Activated CD4-positive, CD25-positive, alpha-beta regulatory T cell treated with anti-CD3 and anti-CD28 coated beads, Interleukin-2, amount 50 U/mL, for 72 hours (primary cell): Measurements from ENCODE around the gene MALRD1.

Source experiments
- DNase-seq: peaks from one replicate; pipeline ENCODE4 v3.0.0; 2021

Gene MALRD1

GRCh38 chr10:19048489-19048888, at the start of gene MALRD1:
Gene MALRD1 (plus strand): TSS chr10:19048801. CDS start chr10:19048939, 138 bp downstream.
- no peak for DNase-seq

- no peak for DNase-seq
Observed at GRCh38 chr10:19003341-19003740, 45.3 kb upstream of the MALRD1 start.

DNA sequence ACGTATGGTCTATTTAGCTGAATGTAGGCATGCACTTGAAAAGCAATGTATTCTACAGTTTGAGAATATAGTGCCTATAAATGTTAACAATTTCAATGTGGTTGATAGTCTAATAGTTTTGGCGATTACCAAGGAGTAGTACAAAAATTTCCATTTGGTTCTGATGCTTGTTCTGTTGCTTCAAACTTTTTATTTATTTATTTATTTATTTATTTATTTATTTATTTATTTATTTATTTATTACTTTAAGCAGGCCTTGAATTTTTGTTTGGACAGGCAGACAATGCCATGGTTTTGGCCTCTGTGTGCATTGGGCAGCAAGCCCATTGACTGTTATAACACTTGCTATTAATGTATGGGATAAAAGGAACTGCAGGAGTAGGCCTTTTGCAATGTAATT, 36.5 kb upstream of the MALRD1 start:
- no peak for DNase-seq

- no peak for DNase-seq
Observed at GRCh38 chr10:19014034-19014433, 34.6 kb upstream of the MALRD1 start.

- no peak for DNase-seq
Observed at GRCh38 chr10:19014498-19014897, 34.1 kb upstream of the MALRD1 start.

DNA sequence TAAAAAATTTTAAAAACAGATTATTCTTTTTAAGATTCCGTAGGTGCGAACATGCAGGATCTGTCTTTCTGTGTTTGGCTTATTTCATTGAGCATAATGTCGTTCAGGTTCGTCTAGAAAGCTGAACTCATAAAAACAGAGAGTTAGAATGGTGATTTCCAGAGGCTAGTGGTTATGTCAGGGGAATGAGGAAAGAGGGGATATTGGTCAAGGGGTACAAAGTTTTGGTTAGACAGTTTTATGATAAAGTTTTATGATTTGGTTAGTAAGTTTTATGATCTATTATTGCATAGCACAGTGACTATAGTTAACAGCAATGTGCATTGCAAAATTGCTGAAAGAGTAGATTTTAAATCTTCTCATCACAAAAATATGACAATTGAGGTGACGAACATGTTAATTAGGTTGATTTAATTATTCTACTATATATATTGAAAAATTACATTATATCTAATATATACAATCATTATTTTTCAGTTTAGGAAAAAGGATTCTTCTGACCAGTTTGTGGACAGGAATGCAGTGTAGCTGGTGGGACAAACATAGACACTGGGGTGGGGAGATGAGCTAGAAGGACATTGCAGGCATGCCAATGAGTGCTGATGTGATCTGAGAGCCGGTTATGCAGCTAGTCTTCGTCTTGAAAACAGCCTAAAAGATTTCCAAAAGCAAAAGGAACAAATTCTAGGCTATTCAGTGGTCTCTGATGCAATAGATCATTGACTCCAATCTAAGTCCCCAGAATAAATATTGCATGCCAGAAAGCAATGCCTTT, 31.3 kb upstream of the MALRD1 start:
- DNase-seq: no peak

- DNase-seq: no peak
Observed at GRCh38 chr10:19021162-19021561, 27.4 kb upstream of the MALRD1 start.

DNA sequence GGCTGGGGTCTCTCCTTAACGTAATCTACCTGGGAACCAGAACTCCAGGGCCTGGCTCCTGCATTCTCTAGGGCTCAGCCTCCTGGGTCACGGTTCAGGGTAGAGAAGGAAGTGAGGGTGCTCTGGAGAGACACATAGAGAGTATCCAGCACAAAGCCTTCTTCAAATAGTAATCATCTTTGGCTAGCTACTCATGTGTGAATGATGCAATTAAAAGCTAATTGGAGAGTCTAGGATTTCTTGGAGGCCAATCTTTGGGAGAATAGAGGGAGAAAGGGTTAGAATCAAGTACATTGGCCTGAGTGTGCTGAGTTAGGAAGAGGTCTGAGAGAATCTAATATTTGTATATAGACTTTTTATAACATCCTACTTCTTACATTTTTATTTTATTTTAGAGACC, 24.0 kb upstream of the MALRD1 start:
- DNase-seq: no peak

GRCh38 chr10:19031763-19032162, 16.8 kb upstream of the MALRD1 start:
- DNase-seq: no peak

- DNase-seq: no peak
Observed at GRCh38 chr10:19033741-19034140, 14.9 kb upstream of the MALRD1 start.

- DNase-seq: no peak
Observed at GRCh38 chr10:19041171-19041570, 7.4 kb upstream of the MALRD1 start.

DNA sequence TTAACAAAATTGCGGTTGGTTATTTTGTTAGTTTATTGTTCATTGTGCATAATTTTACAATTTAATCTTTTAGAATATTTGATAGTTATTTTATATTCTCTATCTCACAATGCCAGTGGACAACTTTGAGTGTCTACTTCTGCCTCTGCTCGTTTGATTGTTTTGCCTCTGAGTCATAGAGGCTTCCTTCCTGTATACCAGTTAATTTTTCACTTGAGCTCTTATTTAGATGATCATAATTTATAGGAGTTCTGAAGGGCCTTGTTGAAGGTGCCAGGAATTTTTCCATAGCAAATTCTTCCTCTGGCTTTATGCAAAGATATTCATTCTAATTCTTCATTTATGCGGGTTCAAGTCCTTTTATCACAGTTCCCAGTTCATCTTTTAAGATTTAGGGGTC, 5.2 kb upstream of the MALRD1 start:
- no peak for DNase-seq

- DNase-seq: no peak
Observed at GRCh38 chr10:19046679-19047078, 1.9 kb upstream of the MALRD1 start.

DNA sequence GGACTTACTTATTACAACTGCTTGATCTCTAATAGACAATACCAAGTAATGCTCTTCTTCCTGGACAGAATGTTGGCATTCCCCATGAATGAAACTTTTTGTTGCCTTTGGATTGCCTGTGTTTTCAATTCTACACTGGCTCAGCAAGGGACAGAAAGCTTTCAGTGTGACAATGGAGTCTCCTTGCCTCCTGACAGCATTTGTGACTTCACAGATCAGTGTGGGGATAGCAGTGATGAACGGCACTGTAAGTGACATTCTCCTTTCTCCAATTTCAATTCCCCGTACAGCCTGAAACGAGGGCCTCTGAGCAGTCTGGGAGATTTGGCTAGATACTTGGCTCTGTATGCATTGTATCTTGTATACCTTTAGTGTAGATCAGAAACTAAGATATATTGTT, 290 bp downstream of the MALRD1 start:
- no peak for DNase-seq

DNA sequence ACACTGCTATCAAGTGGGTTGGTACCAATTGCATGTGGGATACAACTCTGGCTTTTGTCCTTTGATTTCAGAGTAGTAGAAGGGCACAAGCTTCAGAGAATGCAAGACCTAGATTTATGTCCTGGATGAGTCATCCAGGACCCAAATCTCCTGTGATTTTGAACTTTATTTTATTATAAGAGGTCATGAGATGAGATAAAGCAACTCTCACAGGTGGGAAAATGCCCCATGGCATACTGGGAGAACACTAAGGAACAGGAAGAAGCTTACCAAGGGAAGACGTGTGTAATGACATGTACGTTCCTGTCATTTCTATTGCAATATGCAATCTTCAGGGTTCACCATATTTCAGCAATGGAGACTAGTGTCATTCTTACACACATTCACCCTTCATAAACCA, 966 bp downstream of the MALRD1 start:
- DNase-seq: no peak

DNA sequence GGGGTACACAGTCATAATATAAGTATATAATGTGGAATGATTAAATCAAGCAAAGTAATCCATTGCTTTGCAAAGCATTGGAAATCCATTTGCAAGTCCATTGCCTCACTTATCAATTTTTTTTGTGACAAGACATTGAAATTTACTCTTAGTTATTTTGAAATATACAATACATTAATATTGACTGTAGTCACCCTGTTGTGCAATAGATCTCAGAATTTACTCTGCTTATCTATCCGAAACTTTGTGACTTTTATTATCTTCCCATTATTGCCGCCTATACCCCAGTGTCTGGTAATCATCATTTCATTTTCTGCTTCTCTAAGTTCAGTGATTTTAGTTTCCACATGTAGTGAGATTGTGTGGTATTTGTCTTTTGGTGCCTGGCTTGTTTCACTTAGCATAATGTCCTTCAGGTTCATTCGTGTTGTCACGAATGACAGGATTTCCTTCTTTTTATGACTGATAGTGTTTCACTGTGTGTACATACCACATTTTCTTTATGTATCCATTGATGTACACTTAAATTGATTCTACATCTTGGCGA, 5.8 kb downstream of the MALRD1 start:
- DNase-seq: no peak

- no peak for DNase-seq
Observed at GRCh38 chr10:19058046-19058445, 9.4 kb downstream of the MALRD1 start.

DNA sequence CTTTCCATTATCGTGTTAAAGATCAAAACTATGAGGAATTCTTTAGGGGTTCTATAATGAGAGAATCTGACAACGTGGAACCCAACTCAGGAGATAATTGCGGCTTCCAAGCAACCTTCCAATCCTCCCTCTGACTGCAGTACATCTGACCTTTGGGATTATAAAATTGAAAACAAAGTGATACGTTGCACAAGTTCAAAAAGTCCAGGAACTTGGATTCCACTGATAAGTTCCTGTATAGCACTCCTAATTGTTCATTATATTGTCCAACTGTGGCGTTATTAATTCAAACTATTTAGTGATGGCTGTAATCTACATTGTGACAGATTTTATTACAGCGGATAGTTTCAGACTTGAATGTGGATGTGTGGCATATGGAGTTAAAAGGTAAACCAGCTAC, 15.4 kb downstream of the MALRD1 start:
- DNase-seq: no peak

DNA sequence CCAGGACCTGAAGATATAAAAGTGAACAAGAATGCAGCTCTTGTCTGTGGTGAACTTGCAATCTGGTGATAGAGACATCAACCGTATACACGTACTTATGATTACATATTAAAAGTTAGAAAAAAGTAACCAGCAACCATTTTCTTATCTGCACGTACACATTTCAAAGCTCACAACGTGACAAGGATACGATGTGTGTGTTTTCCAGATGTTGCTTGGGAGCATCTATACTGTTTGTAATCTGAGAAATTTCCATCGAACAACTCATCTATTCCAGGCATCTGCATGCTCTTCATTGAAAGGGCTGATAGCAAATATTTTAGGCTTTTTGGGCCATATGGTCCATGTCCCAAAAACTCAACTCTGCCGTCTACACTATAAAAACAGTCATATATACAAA, 23.3 kb downstream of the MALRD1 start:
- no peak for DNase-seq

DNA sequence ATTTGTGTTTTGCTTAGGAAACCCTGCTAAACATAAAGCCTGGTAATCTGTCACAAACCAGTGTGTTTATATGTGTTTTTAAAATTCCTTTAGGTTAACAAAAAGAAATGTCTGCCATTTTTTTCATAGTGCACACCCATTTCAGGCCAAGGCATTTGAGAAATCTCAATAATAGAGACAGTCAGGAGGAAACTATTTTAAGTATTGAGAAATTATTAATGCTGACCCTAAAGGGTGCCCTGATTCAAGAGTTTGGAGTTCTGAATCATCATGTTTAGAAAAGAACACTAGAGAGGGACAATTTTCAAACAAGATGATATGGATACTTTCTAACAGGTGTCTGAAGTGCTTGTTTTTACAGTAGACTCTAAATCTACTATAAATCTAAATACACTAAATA, 28.7 kb downstream of the MALRD1 start:
- DNase-seq: no peak

GRCh38 chr10:19096501-19097073, 48.0 kb downstream of the MALRD1 start:
- DNase-seq: no peak

DNA sequence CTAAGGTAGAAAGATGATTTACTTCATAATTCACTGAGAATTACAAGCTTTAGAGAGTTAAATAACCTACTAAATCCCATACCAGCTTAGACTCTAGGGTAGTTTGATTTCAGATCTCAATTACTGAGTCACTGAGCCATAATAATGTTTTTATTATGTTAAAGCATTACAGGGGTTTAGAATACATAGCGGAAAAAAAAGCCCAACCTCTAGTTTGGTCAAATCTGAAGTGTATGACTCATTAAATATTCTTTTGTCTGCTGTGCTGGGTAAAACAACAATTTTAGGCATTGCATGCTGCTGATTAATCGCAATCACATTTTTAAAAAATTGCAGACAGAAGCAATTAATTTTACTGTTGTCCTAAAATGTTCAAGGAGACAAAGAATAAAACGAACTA, 48.5 kb downstream of the MALRD1 start:
- no peak for DNase-seq

- no peak for DNase-seq
Observed at GRCh38 chr10:19098803-19099202, 50.2 kb downstream of the MALRD1 start.

- DNase-seq: no peak
Observed at GRCh38 chr10:19107406-19107805, 58.8 kb downstream of the MALRD1 start.
